Calu3 (cell line): ENCODE data around the gene TMPRSS11B. TPM values are rescaled to one million over a fixed set of nuclear protein-coding genes. Genes with fewer than 3 reads are reported as not detected.

Source experiments
- BruUV-seq: library from RNA; stranded (reverse); fragments of 400-500 nt; replicated peaks from 2 replicates; lab custom pipeline; 2021; lab: Mats Ljungman, UMichigan
- CTCF ChIA-PET: fragments of 300-600 bp; sonication (Branson Sonifier 250); formaldehyde crosslinking; loops from one replicate; lab custom pipeline; 2022; ENCODE audit warnings: antibody characterized with exemption; lab: Charles Lee
- DNase-seq: peaks from one replicate; pipeline ENCODE4 v3.0.0; 2022
- H3K27ac Mint-ChIP-seq: one replicate; pipeline ENCODE4 v1.8.0; 2022; ENCODE audit warnings: mixed read lengths; ENCODE audit not compliant: unreplicated experiment
- H3K27me3 Mint-ChIP-seq: one replicate; pipeline ENCODE4 v1.8.0; 2022; ENCODE audit warnings: mixed read lengths; ENCODE audit not compliant: unreplicated experiment
- H3K36me3 Mint-ChIP-seq: one replicate; pipeline ENCODE4 v1.8.0; 2022; ENCODE audit warnings: mild to moderate bottlenecking, moderate library complexity, mixed read lengths; ENCODE audit not compliant: insufficient read depth, unreplicated experiment
- H3K4me1 Mint-ChIP-seq: one replicate; pipeline ENCODE4 v1.8.0; 2022; ENCODE audit warnings: mild to moderate bottlenecking, low read depth, mixed read lengths; ENCODE audit not compliant: unreplicated experiment
- H3K4me3 Mint-ChIP-seq: one replicate; pipeline ENCODE4 v1.8.0; 2022; ENCODE audit warnings: mild to moderate bottlenecking, low read depth, moderate library complexity, mixed read lengths; ENCODE audit not compliant: unreplicated experiment
- H3K9me3 Mint-ChIP-seq: one replicate; pipeline ENCODE4 v1.8.0; 2022; ENCODE audit warnings: low read depth, mixed read lengths; ENCODE audit not compliant: unreplicated experiment
- intact Hi-C: fragments of 100-400 bp; cut with micrococcal nuclease; formaldehyde crosslinking; loops from one replicate; pipeline ENCODE4 v1.10.0; 2022; ENCODE audit not compliant: unreplicated experiment
- total RNA-seq: library from RNA; stranded (reverse); gene quantifications from 2 replicates; pipeline ENCODE4 v1.2.3, GENCODE V29; 2022
- TF ChIP-seq, protein P1 (sequence below): fragments of 200-600 bp; IDR thresholded peaks from one replicate; pipeline ENCODE4 v1.8.0; 2022; ENCODE audit warnings: antibody characterized with exemption; ENCODE audit not compliant: unreplicated experiment

The TMPRSS11B gene
- total RNA-seq, 1 experiment from 2014 or later: not detected

DNA sequence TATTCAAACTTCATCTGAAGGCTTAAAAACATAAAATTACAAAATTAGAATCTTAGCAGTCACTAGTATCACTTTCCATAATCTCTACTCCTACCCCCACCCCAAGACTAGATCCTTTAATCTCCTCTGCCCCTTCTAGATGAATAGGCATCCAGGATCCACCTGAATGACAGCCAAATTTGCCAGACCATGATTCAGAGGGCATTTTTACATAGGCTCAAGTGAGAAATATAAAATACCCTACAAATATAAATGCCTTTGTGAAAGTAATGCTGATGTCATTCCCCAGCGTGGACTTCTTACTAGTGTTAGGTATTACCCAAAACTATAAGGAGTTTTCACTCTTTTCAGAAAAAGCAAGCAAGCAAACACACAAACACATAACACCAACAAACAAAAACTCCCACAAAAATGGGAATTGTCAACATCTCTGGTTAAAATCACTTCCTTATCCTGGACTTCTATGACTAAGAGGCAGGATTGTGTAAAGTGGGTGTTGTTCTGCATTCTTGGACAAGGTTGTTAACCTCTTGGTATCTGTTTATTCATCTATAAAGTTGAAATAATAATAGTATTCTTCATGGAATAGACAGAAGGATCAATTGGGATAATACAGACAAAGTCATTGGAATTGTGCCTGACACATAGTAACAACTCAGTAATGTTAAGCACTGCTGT lies 64.5 kb downstream of the TMPRSS11B start:
- TF ChIP-seq, protein P1, sequence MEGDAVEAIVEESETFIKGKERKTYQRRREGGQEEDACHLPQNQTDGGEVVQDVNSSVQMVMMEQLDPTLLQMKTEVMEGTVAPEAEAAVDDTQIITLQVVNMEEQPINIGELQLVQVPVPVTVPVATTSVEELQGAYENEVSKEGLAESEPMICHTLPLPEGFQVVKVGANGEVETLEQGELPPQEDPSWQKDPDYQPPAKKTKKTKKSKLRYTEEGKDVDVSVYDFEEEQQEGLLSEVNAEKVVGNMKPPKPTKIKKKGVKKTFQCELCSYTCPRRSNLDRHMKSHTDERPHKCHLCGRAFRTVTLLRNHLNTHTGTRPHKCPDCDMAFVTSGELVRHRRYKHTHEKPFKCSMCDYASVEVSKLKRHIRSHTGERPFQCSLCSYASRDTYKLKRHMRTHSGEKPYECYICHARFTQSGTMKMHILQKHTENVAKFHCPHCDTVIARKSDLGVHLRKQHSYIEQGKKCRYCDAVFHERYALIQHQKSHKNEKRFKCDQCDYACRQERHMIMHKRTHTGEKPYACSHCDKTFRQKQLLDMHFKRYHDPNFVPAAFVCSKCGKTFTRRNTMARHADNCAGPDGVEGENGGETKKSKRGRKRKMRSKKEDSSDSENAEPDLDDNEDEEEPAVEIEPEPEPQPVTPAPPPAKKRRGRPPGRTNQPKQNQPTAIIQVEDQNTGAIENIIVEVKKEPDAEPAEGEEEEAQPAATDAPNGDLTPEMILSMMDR: no peak
- Mint-ChIP-seq H3K27ac (no peak overlapping the region), H3K4me1 (peaks cover 8% of the 10 kb centered on the region), H3K36me3 (no peaks in the 10 kb centered on the region), H3K27me3 (no peaks in the 10 kb centered on the region), H3K4me3 (no peak overlapping the region), H3K9me3 (no peaks in the 10 kb centered on the region)
- DNase-seq: no peak
- intact Hi-C loops: no loop called here
- no TSS peak for BruUV-seq
- CTCF ChIA-PET: no interaction called here

DNA sequence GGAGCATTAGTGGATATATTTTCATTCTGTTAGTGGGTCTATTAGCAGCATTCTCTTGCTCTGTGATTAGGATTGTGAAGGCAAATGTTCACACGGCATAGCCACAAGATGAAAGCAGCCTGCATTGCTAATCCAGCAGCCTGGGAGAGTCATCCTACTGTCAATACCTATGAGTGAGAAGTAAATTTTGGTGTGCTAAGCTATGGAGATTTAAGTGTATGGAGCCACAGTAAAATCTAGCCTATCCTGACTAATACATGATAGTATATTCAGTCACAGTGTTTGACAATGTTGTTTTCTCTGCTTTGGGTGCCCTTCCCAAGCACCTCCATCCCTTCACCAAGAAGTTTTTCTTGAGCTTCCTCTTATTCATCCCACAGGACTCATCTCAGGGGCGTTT lies 68.6 kb downstream of the TMPRSS11B start:
- no peak overlapping the region for H3K4me3 Mint-ChIP-seq
- no peaks in the 10 kb centered on the region for H3K27me3 Mint-ChIP-seq
- intact Hi-C loops: loop anchor here (5.0 kb wide), 2 partner anchors 100 to 200 kb away; no protein-coding TSS in a partner anchor
- TF ChIP-seq, protein P1: no peak
- no peaks in the 10 kb centered on the region for H3K36me3 Mint-ChIP-seq
- no TSS peak for BruUV-seq
- peaks cover 8% of the 10 kb centered on the region for H3K4me1 Mint-ChIP-seq
- no peak overlapping the region for H3K27ac Mint-ChIP-seq
- no peak for DNase-seq
- no peaks in the 10 kb centered on the region for H3K9me3 Mint-ChIP-seq
- CTCF ChIA-PET: no interaction called here

Other genes starting within 250 kb of the TMPRSS11B start
- gene TMPRSS11F, start 115.8 kb downstream of the TMPRSS11B start, total RNA-seq: not detected in 2 replicates
- 68.6 and 79.4 TPM in 2 replicates for gene YTHDC1, start 104.4 kb upstream of the TMPRSS11B start, total RNA-seq
- gene TMPRSS11E, start 201.8 kb upstream of the TMPRSS11B start, total RNA-seq: not detected in 2 replicates